Measurements from ENCODE around the gene NRXN3.
"Not testable (repeated sequence)": the region's sequence is repeated elsewhere in the genome, so short reads cannot be mapped to it uniquely, and the experiment has no call there.

Gene NRXN3

DNA sequence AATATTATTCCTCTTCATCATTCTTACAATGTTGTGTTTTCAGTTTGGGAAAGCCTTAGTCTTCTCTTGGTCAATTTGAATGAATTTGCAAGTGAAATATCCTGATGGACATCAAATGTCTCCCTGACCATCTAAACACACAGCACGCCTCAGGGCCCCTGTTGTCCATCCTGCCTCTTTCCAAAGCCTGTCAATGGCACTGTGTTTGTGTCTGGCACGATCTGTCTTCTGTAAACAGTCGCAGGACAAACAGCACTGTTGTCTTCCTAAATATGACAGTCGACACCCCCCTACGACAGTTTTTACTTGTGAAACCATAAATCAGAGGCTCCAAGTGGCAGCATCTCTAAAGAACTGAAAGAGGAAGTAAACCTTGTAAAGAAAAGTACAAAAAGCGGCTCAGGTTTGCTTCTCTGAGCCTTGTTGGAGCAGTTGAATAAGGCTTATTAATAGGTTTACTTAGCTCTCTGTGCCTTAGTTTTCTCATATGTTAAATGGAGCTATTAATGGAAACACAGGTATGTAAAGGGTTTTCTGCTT is 285.8 kb downstream of the NRXN3 start:
- Mint-ChIP-seq H3K4me1 (ENCODE audit: low read depth) (no peaks in the 10 kb centered on the region), H3K4me3 (no peak overlapping the region), H3K9me3 (no peaks in the 10 kb centered on the region), H3K27me3 (ENCODE audit: low read depth) (no peaks in the 10 kb centered on the region), H3K36me3 (ENCODE audit: low read depth) (no peaks in the 10 kb centered on the region), H3K27ac (no peak overlapping the region)

DNA sequence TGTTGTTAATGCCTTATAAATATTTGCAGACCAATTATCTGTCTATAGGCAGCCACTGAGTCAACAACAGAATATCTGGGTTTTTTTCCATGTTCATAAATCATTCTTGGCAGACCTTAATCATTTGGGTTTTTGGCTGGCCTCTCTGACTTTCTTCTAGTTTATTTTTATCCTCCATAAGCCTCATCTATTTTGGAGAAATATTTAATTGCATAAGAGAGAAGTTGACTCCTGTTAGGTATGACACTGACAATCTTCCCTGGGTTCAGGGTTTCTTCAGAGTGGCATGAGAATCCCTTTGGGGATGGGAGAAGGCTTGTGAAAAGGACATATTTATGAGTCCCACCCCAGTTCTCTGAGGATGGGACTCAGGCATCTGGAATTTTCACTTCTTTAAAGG is 299.8 kb downstream of the NRXN3 start:
- Mint-ChIP-seq H3K27ac (no peak overlapping the region), H3K4me3 (no peak overlapping the region), H3K9me3 (peaks cover 5% of the 10 kb centered on the region), H3K36me3 (ENCODE audit: low read depth) (no peaks in the 10 kb centered on the region), H3K27me3 (ENCODE audit: low read depth) (no peaks in the 10 kb centered on the region), H3K4me1 (ENCODE audit: low read depth) (no peaks in the 10 kb centered on the region)

DNA sequence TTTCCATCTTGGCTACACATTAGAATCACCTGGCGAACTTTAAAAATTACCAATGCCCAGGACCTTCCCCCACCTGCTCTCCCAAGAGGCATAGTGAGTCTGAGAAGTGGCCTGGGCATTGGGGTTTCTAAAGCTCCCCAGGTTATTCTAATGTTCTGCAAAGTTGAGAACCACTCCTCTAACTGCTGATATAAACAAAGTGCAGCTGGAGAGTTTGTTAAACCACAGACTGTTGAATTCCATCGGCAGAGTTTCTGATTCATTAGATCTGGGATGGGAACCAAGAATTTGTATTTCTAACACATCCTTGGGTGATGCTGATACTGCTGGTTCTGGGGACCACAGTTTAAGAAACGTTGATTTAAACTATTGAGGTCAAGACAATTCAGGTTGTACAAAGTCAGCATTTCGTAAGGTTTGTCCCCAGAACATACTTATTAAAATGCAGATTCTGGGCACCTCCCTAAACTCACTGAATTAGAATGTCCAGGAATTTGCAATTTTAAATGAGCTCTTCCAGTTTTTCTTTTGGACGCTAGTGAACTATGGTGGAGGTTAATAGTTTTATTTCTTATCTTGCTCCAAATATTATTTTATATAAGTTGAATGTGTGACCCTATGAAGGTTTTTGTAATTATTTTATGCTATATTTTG is 309.1 kb downstream of the NRXN3 start:
- H3K9me3 Mint-ChIP-seq: no peaks in the 10 kb centered on the region
- no peaks in the 10 kb centered on the region for H3K36me3 Mint-ChIP-seq (ENCODE audit: low read depth)
- H3K27ac Mint-ChIP-seq: no peak overlapping the region
- no peaks in the 10 kb centered on the region for H3K4me1 Mint-ChIP-seq (ENCODE audit: low read depth)
- H3K27me3 Mint-ChIP-seq (ENCODE audit: low read depth): no peaks in the 10 kb centered on the region
- no peak overlapping the region for H3K4me3 Mint-ChIP-seq

DNA sequence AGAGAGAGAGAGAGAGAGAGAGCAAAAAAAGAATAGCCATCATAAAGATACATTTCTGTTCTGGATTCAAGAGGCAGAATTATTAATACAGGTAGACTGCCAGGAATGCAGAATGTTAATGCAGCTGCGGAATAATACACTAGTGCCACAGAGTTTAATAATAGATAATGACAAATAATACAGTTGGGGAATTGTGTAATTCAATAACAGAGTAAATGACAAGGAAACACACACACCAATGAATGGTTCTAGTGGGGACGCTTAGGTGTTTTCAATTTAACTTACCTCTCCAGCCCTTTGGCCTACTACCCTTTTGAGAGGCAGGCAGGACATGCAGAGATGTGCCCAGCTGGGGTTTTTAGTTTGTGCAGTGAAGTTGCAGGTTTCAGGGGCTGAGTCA is 313.9 kb downstream of the NRXN3 start:
- H3K4me1 Mint-ChIP-seq (ENCODE audit: low read depth): no peaks in the 10 kb centered on the region
- H3K27ac Mint-ChIP-seq: no peak overlapping the region
- no peaks in the 10 kb centered on the region for H3K9me3 Mint-ChIP-seq
- H3K27me3 Mint-ChIP-seq (ENCODE audit: low read depth): no peaks in the 10 kb centered on the region
- H3K36me3 Mint-ChIP-seq (ENCODE audit: low read depth): no peaks in the 10 kb centered on the region
- no peak overlapping the region for H3K4me3 Mint-ChIP-seq

DNA sequence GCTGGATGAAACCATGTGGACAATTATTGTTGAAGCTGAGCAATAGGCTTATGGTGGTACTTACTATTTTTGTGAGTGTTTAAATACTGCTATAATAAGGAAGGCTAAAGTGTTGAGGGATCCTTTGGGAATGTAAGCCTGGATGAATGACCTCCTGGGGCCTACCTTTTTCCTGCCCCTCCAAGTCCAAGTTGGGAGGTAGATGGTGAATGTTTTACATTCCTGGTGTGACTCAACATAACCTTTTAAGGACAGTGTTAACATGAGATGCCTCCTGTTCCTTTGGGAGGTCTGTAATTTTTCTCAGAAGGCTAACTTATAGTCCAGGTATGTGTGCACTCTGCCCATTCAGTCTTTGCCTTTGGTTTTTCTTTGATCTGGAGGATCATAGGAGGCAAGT is 315.9 kb downstream of the NRXN3 start:
- no peaks in the 10 kb centered on the region for H3K36me3 Mint-ChIP-seq (ENCODE audit: low read depth)

DNA sequence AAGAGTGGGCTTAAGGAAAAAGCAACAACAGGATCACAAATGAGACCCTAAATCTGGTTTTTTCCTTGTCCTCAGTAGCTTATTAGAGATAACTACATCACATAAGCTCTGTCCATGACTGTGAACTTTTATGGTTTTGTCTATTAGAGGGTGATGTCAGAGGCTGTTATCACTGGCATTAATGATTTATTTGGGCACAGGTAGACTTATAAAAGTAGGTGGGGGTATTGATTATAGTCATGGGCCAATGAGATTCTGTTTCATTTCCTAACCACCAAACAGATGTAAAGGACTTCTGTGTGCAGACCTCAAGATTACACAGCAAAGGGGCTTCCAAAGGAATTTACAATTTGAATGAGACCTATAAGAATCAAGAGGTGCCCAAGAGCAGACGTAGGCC is 316.4 kb downstream of the NRXN3 start:
- H3K4me1 Mint-ChIP-seq (ENCODE audit: low read depth): no peaks in the 10 kb centered on the region

More for the DNA sequence above, 315.9 kb downstream of the NRXN3 start:
- H3K4me3 Mint-ChIP-seq: no peak overlapping the region
- H3K4me1 Mint-ChIP-seq (ENCODE audit: low read depth): no peaks in the 10 kb centered on the region
- H3K27me3 Mint-ChIP-seq (ENCODE audit: low read depth): no peaks in the 10 kb centered on the region
- H3K9me3 Mint-ChIP-seq: no peaks in the 10 kb centered on the region
- no peak overlapping the region for H3K27ac Mint-ChIP-seq

DNA sequence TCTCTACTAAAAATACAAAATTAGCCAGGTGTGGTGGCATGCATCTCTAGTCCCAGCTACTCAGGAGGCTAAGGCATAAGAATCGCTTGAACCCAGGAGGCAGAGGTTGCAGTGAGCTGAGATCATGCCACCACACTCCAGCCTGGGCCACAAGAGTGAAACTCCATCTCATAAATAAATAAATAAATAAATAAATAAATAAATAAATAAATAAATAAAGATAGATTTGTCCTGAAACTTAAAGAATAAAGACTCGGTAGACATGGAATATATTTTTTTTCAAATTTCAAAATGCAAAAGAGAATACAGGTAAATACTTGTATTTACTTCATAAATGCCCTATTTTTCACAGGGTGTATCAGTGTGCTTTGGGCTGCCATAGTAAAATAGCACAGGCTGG is 317.4 kb downstream of the NRXN3 start:
- H3K9me3 Mint-ChIP-seq; H3K4me3 Mint-ChIP-seq; H3K27ac Mint-ChIP-seq; H3K27me3 Mint-ChIP-seq (ENCODE audit: low read depth); H3K4me1 Mint-ChIP-seq (ENCODE audit: low read depth); H3K36me3 Mint-ChIP-seq (ENCODE audit: low read depth): not testable (repeated sequence)

More for the DNA sequence above, 316.4 kb downstream of the NRXN3 start:
- H3K4me3 Mint-ChIP-seq: no peak overlapping the region
- no peaks in the 10 kb centered on the region for H3K27me3 Mint-ChIP-seq (ENCODE audit: low read depth)
- no peaks in the 10 kb centered on the region for H3K36me3 Mint-ChIP-seq (ENCODE audit: low read depth)
- H3K9me3 Mint-ChIP-seq: no peaks in the 10 kb centered on the region
- H3K27ac Mint-ChIP-seq: no peak overlapping the region

DNA sequence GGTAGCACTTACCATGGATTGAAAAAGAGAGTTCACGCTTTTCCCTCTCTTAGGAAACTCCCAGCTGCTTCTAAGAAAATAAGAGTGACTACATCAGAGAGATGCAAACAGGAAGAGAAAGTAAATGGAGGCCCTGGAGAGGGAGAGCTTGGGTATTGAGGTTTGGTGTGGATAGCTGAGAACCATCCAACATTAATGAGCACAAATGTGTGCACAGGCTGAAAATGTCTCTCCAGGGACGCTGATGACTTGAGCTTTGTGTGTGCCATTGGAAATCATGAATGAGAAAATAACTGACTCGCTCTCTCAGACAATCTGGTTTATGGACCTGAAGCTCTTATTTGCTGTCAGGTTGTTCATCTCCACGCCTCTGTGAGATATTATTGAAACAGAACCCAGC is 318.8 kb downstream of the NRXN3 start:
- H3K27ac Mint-ChIP-seq: no peak overlapping the region
- no peaks in the 10 kb centered on the region for H3K9me3 Mint-ChIP-seq
- H3K27me3 Mint-ChIP-seq (ENCODE audit: low read depth): no peaks in the 10 kb centered on the region
- no peak overlapping the region for H3K4me3 Mint-ChIP-seq
- H3K4me1 Mint-ChIP-seq (ENCODE audit: low read depth): no peaks in the 10 kb centered on the region
- H3K36me3 Mint-ChIP-seq (ENCODE audit: low read depth): no peaks in the 10 kb centered on the region

DNA sequence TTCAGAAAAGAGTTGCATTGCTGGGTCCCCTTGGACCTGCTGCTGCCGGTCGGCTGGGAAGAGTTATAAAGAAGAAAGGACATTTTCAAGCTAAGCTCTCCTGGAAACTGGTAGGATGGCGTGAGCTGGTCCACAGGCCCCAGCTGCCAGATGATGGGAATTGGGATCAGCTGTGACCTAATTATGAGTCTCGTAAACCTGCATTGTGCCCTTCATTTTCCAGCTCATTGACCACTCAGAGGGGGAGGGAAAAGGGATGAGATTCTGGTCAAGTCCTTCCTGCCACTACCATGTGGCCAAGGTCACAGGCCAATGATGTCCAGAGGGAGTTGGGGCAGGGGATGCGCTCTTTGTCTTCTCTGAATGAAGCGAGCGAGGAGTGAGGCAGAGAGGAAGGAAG is 320.9 kb downstream of the NRXN3 start:
- Mint-ChIP-seq H3K27ac (no peak overlapping the region), H3K9me3 (no peaks in the 10 kb centered on the region), H3K27me3 (ENCODE audit: low read depth) (no peaks in the 10 kb centered on the region), H3K36me3 (ENCODE audit: low read depth) (no peaks in the 10 kb centered on the region), H3K4me3 (no peak overlapping the region), H3K4me1 (ENCODE audit: low read depth) (no peaks in the 10 kb centered on the region)

DNA sequence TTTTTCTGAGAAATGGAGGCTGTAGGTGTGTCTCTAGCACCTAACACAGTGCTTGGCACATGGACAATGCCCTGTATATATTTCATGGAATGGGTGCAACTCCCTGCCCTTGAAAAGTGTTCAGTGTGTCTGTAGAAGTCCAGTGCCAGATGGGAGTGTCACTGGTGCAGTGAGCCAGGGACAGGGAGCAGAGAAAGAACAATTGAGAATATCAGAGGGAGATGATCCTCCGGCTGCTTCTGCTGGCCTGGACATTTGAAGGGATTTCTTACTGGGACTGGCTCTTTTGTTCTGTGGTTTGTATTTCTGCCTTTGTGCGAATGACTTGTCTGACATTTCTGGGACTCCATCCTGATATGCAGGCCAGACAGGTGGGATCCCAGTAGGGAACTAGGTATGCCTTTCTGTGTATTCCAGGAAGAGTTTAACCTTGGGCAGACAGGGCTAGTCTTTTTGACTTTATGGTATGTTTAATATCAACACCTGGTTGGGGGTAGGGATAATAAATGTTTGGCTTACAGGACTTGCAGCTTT is 328.0 kb downstream of the NRXN3 start:
- H3K4me3 Mint-ChIP-seq: no peak overlapping the region
- no peaks in the 10 kb centered on the region for H3K27me3 Mint-ChIP-seq (ENCODE audit: low read depth)
- no peak overlapping the region for H3K27ac Mint-ChIP-seq
- peaks cover 3% of the 10 kb centered on the region for H3K9me3 Mint-ChIP-seq
- no peaks in the 10 kb centered on the region for H3K4me1 Mint-ChIP-seq (ENCODE audit: low read depth)
- H3K36me3 Mint-ChIP-seq (ENCODE audit: low read depth): no peaks in the 10 kb centered on the region

DNA sequence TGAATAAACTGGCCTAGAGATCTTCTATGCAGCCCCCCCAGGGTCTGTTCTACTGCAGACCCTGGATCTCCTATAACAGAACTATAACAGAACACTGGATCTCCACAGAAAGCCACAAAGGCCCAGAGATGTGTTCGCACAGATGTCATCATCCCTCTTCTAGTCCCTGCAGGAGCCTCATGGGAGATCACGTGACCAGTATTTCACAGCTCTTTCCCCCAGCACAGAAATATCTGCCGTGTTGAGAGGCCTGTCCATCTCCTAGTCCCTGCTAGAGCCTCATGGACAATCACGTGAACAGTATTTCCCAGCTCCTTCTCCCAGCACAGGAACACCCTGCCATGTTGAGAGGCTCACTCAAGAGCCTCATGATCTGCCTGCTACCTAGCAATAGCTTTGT is 331.7 kb downstream of the NRXN3 start:
- Mint-ChIP-seq H3K36me3 (ENCODE audit: low read depth) (no peaks in the 10 kb centered on the region), H3K27ac (no peak overlapping the region), H3K4me3 (no peak overlapping the region), H3K9me3 (peaks cover 3% of the 10 kb centered on the region), H3K27me3 (ENCODE audit: low read depth) (no peaks in the 10 kb centered on the region), H3K4me1 (ENCODE audit: low read depth) (no peaks in the 10 kb centered on the region)

DNA sequence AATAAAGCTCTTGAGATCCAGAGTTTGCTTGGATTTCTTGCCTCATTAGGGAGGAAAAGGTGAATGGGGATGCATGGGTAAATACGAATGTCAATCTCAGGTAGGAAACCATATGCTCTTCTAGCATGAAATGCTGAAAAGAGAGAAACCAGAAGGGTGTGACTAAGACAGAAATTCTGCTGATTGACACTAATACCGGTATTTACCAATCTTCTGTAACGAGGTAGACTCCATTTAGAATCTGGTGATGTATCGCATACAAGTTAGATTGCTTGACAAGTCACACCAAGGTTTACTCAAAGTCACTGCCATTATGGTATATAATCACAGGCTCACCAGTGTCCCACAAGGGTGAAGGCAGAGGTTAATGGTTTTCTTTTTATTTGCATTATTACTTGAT is 337.9 kb downstream of the NRXN3 start:
- Mint-ChIP-seq H3K27ac (no peak overlapping the region), H3K36me3 (ENCODE audit: low read depth) (no peaks in the 10 kb centered on the region), H3K4me3 (no peak overlapping the region), H3K27me3 (ENCODE audit: low read depth) (no peaks in the 10 kb centered on the region), H3K9me3 (no peaks in the 10 kb centered on the region), H3K4me1 (ENCODE audit: low read depth) (no peaks in the 10 kb centered on the region)

DNA sequence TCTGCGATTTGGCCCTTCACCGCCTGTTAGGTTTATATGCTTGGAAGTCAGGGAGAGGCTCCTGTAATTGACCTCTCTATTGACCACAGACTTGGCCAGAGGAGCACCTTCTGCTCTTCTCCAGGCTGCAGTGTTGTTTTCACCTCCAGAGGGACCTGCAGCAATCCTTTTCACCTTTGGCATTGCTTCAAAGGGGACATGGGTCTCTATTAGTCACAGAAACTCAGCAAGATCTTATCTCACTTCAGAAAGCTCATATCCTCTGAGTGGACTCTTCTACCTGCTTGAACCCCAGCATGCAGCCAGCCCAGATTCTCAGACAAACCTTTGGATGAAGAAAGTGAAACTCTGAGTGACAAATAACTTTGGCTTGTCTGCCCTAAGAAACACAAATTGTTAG is 339.3 kb downstream of the NRXN3 start:
- Mint-ChIP-seq H3K4me1 (ENCODE audit: low read depth) (no peaks in the 10 kb centered on the region), H3K27ac (no peak overlapping the region), H3K9me3 (no peaks in the 10 kb centered on the region), H3K27me3 (ENCODE audit: low read depth) (no peaks in the 10 kb centered on the region), H3K36me3 (ENCODE audit: low read depth) (no peaks in the 10 kb centered on the region), H3K4me3 (no peak overlapping the region)

DNA sequence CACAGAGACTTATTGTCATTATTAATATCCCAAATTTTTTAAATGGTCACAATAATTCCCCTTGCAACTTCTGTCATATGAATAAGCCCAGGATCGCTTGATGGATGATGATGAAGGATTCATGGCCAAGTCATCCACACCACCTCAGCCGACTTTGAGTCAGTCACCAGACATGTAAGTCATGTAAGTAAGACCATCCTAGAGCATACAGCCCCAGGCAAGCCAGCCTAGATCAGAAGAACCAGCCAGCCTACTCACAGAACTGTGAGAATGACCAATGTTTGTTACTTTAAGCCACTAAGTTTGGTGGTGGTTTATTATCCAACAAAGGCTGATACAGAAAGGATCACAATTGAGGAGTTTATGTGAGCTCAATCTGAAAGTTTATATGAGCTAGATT is 341.8 kb downstream of the NRXN3 start:
- H3K27me3 Mint-ChIP-seq (ENCODE audit: low read depth): no peaks in the 10 kb centered on the region
- no peak overlapping the region for H3K27ac Mint-ChIP-seq
- H3K4me1 Mint-ChIP-seq (ENCODE audit: low read depth): no peaks in the 10 kb centered on the region
- no peaks in the 10 kb centered on the region for H3K9me3 Mint-ChIP-seq
- H3K36me3 Mint-ChIP-seq (ENCODE audit: low read depth): no peaks in the 10 kb centered on the region
- no peak overlapping the region for H3K4me3 Mint-ChIP-seq

DNA sequence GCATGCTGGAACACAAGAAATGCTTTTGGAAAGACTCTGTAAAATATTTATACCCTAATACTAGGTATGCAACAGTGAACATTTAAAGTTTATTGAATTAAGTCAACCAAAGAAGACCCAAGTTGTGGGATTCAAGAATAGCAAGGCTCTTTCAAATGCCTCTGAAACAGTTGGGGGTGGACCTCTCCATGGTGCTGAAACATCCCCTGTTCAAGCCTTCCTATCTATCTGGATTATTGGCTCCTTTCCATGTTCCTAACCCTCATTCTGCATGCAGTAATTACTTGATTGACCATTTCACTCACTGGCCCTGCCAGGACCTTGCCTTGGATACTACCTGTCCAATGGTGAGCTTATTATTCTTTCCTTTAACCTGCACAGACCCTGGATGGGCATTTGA is 349.7 kb downstream of the NRXN3 start:
- Mint-ChIP-seq H3K36me3 (ENCODE audit: low read depth) (no peaks in the 10 kb centered on the region), H3K4me3 (no peak overlapping the region), H3K4me1 (ENCODE audit: low read depth) (no peaks in the 10 kb centered on the region), H3K27ac (no peak overlapping the region), H3K9me3 (no peaks in the 10 kb centered on the region), H3K27me3 (ENCODE audit: low read depth) (no peaks in the 10 kb centered on the region)

DNA sequence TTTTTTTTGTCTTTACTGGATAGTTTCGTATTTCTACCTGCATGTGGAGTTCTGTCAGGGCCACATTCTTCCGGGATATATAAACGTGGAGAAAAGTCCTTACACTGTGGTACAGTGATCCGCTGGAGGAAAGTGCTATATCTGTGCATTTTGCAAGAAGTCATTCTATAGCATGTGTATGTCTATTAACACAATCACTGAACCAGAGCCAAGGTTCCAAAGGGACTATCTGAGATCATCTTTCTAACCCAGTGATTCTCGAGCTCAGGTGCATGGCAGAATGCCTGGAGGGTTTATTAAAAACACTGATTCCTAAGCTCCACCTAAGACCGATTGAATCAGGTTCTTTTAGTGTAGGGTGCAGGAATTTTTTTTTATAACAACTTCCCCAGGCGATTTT is 354.0 kb downstream of the NRXN3 start:
- Mint-ChIP-seq H3K36me3 (ENCODE audit: low read depth) (no peaks in the 10 kb centered on the region), H3K4me1 (ENCODE audit: low read depth) (no peaks in the 10 kb centered on the region), H3K9me3 (no peaks in the 10 kb centered on the region), H3K27me3 (ENCODE audit: low read depth) (no peaks in the 10 kb centered on the region), H3K27ac (no peak overlapping the region), H3K4me3 (no peak overlapping the region)
